ENCODE data around the gene PRM1.

The PRM1 gene

GRCh38 chr16:11251525-11252481 is 29.3 kb downstream of the PRM1 start:
- no peak for DNase-seq

DNA sequence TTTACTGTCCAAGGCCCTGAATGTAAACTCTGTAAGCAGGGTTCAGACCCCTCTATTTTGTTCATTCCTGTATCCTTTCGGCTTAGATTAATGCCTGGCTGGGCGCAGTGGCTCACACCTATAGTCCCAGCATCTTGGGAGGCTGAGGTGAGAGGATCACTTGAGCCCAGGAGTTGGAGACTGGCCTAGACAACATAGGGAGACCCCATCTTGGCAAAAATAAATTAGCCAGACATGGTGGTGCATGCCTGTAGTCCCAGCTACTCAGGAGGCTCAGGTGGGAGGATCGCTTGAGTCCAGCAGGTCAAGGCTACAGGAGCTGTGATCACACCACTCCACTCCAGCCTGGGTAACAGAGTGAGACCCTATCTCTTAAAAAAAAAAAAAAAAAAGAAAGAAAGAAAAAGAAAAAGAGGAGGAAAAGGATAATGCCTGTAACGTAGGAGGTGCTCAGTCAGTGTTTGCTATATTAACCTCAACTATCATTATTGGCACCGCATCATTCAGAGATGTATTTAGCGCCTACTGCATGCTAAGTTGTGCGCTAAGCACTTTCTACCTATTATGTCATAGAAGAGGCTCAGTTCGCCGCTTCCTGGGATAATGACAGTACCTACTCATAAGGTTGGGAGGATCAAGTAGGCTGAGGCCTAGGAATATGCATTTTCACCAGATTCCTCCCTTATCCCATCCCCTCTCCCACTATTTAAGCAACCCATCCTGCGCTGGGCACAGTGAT is 30.2 kb downstream of the PRM1 start:
- DNase-seq: no peak

DNA sequence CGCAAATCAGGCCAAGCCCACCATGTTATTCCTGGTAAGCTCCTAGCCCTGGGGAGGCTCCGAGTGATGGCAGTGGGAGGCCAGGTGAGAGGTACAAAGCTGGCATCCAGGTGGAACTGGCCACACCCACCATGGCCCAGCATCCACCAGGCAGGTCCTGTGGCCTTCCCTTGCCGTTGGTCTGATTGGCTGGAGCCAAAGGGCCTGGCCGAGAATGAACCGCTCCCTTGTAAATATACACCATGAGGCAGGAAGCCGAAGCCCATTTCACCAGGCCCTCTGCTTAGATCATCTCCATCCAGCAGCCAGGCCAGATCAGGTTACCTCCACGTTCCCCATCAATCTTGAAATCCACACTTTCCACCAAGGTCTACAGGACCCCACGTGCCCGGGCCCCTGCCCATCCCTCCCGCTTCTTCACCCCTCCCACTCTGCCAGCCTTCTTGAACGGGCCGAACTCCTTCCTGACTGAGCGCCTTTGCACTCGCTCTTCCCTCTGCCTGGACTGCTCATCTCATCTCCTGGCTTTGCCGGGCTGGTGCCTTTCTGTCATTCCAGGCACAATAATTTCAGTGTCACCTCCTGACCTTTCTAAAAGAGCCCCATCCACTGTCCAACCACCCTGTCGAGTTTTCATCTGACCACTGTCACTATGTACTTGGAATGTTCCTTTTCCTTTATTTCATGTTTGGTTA is 30.9 kb downstream of the PRM1 start:
- DNase-seq: no peak

GRCh38 chr16:11249233-11250061 is 31.7 kb downstream of the PRM1 start:
- no peak for DNase-seq

GRCh38 chr16:11248133-11248532 is 33.0 kb downstream of the PRM1 start:
- no peak for DNase-seq

DNA sequence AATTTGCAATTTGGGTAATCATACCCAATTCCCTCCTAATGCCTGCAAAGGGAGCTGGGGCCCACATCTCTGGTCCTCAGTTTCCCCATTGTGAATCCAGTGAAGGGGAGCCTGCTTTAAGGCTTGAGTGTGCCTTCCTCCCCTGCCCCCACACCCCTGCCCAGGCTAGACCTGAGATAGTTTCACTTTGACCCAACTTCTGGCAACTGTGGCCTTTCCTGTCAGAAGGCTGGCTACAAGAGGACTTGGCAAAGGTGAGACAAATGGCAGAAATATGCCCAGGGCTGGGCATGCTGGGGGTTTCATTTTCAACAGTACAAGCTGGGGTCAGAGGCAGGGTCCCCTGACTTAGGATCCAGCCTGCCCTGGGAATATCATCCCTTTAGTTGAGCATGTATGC is 35.1 kb downstream of the PRM1 start:
- DNase-seq: no peak

- DNase-seq: no peak
These were observed 35.9 kb downstream of the PRM1 start for GRCh38 chr16:11245222-11245737.

- DNase-seq: no peak
These were observed 38.5 kb downstream of the PRM1 start for GRCh38 chr16:11242658-11243057.

DNA sequence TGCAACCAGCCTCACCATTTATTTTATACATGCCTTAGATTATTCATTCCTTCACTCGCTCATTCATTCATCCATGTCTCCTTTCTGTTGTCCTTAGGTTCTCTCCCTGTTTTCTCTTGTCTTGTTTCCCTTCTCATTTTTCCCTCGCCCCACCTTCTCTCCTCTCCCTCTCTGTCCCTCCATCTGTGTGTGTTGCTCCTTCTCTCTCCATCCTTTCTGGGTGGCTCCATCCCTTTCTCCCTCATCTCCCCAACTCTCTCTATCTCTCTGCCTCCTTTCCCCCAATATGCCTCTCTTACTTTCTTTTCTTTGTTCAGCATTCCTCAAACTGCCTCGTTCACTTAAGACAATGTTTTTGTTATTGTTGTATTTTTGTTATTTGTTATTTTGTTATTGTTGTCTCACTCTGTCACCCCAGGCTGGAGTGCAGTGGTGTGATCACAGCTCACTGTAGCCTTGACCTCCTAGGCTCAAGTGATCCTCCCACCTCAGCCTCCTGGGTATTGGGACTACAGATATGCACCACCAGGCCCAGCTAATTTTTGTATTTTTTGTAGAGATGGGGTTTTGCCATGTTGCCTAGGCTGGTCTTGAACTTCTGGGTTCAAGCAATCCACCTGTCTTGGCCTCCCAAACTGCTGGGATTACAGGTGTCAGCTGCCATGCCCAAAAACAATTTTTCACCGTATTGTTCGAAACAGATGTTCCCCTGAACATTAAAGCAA is 39.5 kb downstream of the PRM1 start:
- DNase-seq: no peak

DNA sequence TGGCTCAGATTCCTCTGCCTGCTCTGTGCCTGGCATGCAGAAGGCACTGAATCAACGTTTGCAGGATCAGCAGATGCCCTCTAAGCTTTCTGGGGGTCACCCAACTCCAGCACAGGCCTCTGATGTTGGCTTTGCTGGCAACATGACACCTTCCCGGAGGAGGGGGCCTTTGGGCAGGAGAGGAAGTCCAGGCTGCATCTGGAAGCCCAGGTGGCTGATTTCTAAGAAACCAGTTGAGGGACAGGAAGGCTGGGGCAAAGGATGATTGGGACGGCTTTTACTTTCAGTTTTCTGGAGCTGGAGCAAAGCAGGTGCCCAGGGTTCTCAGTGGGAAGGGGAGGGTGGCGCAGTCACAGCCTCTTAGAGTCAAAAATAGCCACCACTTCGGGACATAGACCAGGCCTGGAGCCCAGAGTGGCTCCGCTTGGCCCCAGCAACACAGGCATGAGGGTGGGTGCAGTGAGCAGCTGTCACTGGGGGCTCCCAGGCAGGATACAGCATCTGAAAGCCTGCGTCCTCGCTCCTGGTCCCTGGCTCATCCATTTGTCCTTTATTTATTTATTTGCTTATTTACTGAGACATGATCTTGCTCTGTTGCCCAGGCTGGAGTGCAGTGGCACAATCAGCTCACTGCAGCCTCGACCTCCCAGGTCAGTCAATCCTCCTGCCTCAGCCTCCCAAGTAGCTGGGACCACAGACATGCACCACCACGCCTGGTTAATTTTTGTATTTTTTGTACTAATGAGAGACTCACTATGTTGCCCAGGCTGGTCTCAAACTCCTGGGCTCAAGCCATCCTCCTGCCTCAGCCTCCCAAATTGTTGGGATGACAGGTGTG is 40.3 kb downstream of the PRM1 start:
- no peak for DNase-seq

DNA sequence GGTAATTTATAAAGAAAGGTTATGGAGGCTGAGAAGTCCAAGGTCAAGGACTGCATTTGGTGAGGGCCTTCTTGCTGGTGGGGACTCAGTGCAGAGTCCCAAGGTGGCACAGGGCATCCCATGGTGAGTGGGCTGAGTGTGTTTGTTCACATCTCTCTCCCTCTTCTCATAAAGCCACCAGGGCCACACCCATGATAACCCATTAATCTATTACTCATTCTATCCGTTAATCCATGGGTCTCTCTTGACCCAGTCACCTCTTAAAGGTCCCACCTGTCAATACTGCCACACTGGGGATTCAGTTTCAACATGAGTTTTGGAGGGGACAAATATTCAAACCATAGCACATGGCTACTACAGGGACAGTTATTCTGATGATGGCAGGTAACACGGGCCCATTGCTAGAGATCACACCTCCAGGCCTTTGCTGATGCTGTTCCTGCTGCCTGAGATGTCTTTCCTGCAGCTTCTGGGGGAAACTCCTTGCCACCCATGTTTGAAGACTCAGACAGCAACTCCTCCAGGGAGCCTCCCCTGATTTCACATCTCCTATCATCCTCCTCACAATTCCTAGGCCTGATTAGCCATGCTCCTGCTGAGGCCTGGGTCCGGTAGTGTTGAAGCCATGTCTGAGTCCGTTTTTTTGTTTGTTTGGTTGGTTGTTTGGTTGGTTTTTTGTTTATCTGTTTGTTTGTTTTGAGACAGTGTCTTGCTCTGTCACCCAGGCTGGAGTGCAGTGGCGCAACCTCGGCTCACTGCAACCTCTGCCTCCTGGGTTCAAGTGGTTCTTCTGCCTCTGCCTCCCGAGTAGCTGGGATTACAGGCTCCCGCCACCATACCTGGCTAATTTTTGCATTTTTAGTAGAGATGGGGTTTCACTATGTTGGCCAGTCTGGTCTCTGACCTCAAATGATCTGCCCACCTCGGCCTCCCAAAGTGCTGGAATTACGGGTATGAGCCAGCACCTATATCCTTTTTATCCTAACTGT is 41.2 kb downstream of the PRM1 start:
- DNase-seq: no peak

- no peak for DNase-seq
These were observed 42.6 kb downstream of the PRM1 start for GRCh38 chr16:11238272-11239202.

DNA sequence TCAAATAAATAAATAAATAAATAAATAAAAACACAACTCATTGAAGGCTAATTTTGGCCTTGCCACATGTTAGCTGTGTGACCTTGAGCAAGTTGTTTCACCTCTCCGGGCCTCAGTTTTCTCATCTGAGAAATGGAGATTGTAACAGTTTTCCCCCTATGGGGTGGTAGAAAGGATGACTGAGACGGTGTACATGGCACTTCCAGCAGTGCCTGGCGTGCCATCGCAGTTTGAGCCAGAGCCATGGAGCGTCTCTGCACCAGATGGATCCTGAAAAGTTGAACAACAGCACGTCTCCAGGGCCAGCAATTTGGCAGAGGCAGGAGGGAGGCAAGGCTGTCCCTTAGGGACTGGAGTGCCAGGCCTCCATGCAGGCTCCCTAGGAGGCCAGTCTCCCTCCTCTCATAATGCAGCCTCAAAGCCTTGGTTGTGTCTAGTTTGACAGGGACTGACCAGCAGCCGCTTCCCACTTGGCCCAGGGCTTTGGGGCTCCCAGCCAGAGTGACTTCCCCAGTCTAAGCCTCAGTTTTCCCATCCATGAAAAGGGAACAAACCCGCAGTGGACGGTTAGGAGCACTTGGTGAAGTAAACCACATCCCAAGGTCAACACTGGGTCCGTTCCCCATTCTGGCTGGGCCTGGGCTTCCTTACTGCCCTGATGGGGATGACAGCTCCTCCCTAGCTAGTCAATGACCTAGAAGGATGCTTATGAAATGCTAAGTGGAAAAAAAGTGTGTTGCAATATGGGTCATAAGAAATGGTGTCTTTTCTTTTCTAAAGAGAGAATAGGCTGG is 44.5 kb downstream of the PRM1 start:
- no peak for DNase-seq

GRCh38 chr16:11235703-11235991 is 45.5 kb downstream of the PRM1 start:
- DNase-seq: no peak

DNA sequence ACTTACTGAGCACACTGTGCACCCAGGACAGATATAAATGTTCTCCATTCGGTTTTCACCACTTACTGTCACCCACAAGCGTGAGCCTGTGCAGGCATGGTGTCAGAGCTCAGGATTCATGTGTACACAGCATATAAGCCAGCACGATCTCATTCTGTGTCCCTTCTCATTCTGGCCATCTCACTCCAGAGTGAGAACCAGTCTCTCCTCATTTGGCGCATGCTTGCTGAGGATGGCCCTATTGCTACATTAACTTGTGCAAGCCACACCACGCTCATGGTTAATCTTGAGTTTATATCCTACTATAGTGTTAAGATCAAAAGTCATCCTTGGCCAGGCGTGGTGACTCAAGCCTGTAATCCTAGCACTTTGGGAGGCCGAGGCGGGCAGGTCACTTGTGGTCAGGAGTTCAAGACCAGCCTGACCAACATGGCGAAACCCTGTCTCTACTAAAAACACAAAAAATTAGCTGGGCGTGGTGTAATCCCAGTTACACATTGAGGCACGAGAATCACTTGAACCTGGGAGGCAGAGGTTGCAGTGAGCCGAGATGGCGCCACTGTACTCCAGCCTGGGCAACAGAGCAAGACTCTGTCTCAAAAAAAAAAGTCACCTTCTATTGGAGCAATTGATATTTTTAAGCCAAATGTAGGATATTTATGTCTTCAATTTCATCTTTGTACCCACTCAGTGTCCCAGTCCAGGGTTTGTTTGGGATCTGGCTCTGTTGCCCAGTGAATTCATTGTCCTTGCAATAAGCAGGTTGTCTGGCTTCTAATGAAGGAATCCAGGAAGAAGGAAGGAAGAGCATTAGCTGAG is 46.0 kb downstream of the PRM1 start:
- DNase-seq: no peak

- no peak for DNase-seq
These were observed 47.3 kb downstream of the PRM1 start for GRCh38 chr16:11233727-11234376.

Measured in NCI-H226 (cell line).